ENCODE data around the gene GATAD2B.

DNA sequence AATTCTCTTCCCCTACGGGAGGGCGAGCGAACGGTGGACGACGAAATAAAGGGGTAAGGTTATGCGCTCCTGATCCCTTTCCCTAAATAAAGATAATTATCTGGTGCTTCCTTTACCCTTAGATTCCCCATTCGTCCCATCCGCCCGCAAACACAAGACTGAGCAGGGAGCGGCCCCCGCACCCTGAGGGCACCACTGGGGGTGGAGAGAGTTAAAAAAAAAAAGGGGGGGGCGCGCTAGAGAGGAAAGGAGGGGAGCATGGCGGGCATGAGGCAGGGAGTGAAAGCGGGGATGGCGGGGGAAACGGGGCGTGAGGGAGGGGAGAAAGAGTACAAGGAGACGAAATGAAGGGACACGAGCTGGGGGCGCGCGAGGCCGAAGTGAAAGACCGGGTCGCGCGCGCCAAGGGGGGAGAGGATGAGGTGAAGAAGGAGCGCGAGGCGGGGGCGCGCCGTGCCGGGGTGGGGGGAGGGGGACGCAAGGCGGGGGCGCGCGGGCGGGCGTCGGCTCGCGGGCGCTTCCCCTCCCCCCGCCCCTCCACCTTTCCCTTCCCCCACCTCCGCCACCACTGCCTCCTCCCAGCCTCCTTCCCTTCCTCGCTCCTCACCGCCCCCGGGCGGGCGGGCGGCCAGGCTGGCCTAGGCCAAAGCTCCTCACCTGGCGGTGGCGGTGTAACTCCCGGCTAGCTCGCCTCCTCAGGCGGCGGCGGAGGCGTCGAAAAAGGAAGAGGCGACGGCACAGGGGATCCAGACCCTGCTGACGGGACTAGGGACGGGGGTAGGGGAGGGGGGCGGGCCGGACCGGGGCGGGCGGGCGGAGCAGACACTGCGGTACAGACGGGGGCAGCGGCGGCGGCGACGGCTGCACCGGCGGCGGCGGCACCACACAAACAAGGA, 448 bp downstream of the GATAD2B start:
- TF ChIP-seq, protein P1, sequence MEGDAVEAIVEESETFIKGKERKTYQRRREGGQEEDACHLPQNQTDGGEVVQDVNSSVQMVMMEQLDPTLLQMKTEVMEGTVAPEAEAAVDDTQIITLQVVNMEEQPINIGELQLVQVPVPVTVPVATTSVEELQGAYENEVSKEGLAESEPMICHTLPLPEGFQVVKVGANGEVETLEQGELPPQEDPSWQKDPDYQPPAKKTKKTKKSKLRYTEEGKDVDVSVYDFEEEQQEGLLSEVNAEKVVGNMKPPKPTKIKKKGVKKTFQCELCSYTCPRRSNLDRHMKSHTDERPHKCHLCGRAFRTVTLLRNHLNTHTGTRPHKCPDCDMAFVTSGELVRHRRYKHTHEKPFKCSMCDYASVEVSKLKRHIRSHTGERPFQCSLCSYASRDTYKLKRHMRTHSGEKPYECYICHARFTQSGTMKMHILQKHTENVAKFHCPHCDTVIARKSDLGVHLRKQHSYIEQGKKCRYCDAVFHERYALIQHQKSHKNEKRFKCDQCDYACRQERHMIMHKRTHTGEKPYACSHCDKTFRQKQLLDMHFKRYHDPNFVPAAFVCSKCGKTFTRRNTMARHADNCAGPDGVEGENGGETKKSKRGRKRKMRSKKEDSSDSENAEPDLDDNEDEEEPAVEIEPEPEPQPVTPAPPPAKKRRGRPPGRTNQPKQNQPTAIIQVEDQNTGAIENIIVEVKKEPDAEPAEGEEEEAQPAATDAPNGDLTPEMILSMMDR (conservative IDR thresholded peaks at IDR 0.05 in 1 of 2, IDR thresholded peaks at IDR 0.05 in 1 of 2; ENCODE audit: low read depth in 1 of 2, low read length in 2 of 2), result no peak
- no peak for TF ChIP-seq EZH2 (IDR thresholded peaks at IDR 0.05; ENCODE audit: low read length, missing control alignments)

All from fibroblast of lung (primary cell).